B cell (primary cell): ENCODE results near the gene CNST.

ENCODE experiments used
- CTCF ChIP-seq: fragments of 200-600 bp; IDR thresholded peaks from one replicate; pipeline ENCODE4 v1.8.0; 2022; ENCODE audit warnings: antibody characterized with exemption, mild to moderate bottlenecking
- EZH2 ChIP-seq: IDR thresholded peaks from 2 replicates; pipeline ENCODE4 v1.6.1; 2012; ENCODE audit warnings: borderline replicate concordance, low read depth, mild to moderate bottlenecking, moderate library complexity, low read length; ENCODE audit not compliant: insufficient read depth, poor library complexity, severe bottlenecking

GRCh38 chr1:246629976-246630375 is 63.7 kb downstream of the CNST start:
- no peak for TF ChIP-seq CTCF
- no peak for TF ChIP-seq EZH2
